Superior temporal gyrus (tissue), 1 donor: Measurements from ENCODE around the gene TMPRSS11E.
"Not testable (repeated sequence)": the region's sequence is repeated elsewhere in the genome, so short reads cannot be mapped to it uniquely, and the experiment has no call there.

Experiments used
- DNase-seq: peaks from one replicate; pipeline ENCODE4 v3.0.0-alpha.2; 2016; ENCODE audit errors: extremely low spot score

The TMPRSS11E gene, protein sequence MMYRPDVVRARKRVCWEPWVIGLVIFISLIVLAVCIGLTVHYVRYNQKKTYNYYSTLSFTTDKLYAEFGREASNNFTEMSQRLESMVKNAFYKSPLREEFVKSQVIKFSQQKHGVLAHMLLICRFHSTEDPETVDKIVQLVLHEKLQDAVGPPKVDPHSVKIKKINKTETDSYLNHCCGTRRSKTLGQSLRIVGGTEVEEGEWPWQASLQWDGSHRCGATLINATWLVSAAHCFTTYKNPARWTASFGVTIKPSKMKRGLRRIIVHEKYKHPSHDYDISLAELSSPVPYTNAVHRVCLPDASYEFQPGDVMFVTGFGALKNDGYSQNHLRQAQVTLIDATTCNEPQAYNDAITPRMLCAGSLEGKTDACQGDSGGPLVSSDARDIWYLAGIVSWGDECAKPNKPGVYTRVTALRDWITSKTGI

GRCh38 chr4:68447201-68447600, at the start of gene TMPRSS11E:
TSS of gene TMPRSS11E (plus strand) at chr4:68447463. CDS start at chr4:68447513, 50 bp downstream.
- no peak for DNase-seq

GRCh38 chr4:68399306-68399705, 48.0 kb upstream of the TMPRSS11E start:
- DNase-seq, result no peak

DNA sequence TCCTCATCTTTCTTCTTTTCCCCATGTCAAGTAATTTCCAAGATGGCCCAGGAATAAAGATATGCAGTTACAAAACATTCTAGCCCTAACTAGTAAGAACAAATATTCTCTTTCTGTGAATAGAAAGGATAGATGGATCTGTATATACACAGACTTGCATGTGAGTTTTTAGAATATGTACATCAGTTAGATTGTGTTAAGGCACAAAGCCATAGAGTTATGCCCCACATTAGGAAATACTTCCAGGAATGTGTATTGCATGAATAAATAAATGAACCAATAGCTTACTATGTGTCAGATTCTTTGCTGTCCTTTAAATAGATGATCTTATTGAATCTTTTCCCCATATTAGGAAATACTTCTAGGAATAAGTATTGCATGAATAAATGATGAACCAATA, 46.0 kb upstream of the TMPRSS11E start:
- DNase-seq, result no peak

DNA sequence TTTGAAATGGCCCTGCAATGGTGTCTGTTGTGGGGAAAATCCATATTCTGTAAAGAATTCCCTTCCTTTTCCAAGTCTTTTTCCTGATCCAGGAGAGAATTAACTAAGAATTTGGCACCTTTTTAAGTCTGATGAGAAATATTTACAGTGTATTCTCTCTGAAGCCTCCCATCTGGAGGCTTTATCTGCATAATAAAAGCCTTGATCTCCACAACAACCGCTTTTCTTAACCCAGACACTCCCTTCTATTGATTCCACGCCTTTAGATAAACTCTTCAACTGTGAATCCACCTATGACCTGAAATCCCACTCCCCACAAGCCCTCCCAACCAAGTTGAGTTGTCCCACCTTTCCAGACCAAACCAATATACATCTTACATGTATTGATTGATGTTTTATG, 43.1 kb upstream of the TMPRSS11E start:
- no peak for DNase-seq

GRCh38 chr4:68405718-68406478, 41.4 kb upstream of the TMPRSS11E start:
- DNase-seq, result not testable (repeated sequence)

DNA sequence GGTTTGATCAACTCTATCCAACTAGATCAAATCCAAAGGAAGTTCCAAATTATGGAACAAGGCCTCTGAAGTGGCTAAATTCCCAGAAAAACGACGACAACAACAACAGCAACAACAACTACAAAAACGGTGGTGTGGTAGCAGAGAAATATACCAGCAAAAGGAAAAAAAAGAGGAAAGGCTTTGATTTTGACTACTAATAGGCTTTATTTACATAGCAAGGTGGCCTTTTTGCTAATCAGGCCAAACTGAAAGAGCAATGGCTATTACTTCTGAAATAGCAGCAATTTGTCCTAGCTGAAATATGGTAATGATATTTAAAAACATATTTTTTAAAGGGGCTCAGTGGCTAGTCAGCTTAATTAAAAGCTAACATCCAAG, 40.8 kb upstream of the TMPRSS11E start:
- no peak for DNase-seq

DNA sequence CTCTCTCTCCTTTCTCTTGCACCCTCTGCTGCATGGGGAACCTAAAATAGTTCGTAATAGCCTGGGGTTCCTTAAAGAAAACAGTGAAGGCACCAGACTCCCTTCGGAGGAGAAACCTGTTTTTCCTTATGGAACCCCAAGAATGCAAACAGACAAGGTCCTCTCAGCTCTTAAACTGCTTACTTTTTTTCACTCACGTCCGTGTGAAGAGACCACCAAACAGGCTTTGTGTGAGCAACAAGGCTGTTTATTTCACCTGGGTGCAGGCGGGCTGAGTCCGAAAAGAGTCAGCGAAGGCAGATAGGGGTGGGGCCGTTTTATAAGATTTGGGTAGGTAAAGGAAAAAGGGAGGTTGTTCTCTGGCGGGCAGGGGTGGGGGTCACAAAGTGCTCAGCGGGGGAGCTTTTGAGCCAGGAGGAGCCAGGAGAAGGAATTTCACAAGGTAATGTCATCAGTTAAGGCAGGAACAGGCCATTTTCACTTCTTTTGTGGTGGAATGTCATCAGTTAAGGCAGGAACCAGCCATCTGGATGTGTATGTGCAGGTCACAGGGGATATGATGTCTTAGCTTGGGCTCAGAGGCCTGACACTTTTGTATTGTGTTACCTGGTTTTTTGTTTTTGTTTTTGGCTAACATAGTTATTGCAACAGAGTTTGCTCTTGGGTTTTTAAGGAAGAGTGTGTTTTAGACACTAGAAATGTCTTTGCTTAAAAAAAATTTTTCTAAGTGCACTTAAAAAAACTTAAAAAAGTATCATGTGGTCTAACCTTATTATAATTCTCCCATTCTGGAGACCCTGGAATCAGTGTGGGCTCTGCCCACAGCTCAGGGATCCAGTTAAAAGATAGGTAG, 40.0 kb upstream of the TMPRSS11E start:
- not testable (repeated sequence) for DNase-seq

- no peak for DNase-seq
These were observed 39.4 kb upstream of the TMPRSS11E start for GRCh38 chr4:68407868-68408190.

GRCh38 chr4:68410149-68410548, 37.1 kb upstream of the TMPRSS11E start:
- DNase-seq, result no peak

DNA sequence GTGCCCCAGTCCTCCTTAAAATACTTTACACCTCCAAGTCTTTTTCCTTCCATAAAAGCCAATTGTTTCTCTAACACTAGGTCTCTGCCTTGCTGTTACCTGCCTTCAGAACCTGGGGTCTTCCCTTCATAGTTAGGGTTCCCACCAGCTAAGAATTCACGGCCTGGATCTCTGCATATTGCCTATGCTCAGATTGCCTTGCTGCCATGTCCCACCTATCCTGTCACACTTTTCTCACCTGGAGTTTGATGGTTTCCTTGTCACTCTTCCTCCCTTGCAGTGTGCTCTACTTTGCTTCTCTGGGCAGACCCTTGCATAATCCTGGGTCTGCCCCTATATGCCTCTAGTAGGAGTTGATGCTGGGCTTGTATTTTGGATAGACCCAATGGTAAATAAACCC, 36.6 kb upstream of the TMPRSS11E start:
- no peak for DNase-seq

DNA sequence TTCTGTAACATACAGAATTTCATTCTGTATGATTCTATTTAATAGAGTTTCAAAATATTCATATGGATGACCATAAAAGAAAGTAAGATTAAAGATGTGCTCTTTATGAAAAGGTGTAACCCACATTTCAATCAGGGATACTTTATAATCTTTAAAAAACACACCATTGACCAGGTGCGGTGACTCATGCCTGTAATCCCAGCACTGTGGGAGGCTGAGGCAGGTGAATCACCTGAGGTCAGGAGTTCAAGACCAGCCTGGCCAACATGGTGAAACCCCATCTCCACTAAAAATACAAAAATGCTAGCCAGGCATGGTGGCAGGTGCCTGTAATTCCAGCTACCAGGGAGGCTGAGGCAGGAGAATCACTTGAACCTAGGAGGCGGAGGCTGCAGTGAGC, 35.2 kb upstream of the TMPRSS11E start:
- not testable (repeated sequence) for DNase-seq

- DNase-seq, result no peak
These were observed 30.7 kb upstream of the TMPRSS11E start for GRCh38 chr4:68416591-68416990.

GRCh38 chr4:68426516-68426915, 20.7 kb upstream of the TMPRSS11E start:
- DNase-seq, result no peak

DNA sequence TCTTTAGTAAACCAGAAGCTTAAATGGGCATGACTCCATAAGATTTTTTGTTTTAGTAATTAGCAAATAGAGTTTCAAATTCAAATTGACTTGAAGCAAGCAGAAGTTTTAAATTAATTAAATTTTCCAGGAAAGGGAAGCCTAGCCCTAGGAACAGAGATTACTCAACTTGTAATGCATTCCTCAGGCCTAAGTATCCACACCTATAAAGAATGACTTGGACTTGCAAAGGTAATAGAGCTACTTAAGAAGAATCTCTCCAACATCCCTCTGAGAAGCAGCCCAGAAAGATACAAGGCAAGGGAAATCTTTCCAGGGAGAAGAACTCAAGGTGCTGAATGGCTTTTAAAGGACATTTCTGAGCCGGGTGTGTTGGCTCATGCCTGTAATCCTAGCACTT, 16.9 kb upstream of the TMPRSS11E start:
- no peak for DNase-seq

DNA sequence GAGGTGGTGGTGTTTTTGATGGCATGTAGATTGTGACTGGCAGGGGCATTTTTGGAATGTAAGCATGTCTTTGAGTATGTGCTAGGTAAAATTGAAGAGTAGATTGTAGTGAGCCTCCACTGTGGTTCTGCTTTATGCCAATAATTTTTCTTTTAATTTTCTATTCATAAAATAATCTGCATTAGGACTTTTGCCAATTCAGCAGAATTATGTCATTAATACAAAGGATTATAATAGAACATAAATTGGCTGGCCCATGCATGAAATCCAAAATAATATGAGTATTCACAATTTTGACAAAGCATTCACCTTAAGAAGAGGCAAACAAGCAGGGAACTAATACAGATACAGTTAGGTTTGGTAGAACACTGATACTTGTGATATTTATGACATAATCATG, 14.9 kb upstream of the TMPRSS11E start:
- no peak for DNase-seq

- no peak for DNase-seq
These were observed 13.7 kb upstream of the TMPRSS11E start for GRCh38 chr4:68433582-68433981.

- no peak for DNase-seq
These were observed 13.0 kb upstream of the TMPRSS11E start for GRCh38 chr4:68434277-68434676.

DNA sequence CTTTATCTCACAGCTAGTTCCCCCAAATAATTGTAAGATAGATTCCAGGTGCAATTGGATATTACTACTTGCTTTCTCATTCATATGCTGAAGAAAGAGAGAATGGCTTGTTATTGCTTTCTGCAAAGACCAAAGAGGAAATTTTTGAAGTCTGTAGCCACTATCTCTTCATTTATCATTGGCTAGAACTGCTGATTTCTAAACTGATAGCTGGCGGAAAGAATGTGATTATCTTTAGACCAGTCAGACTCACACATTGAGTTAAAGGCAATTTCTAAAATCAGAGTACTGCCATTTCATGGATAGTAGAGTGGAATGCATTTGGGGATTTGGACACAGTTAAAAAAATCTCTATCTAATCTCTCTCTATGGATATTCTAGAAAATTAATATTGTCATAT, 12.4 kb upstream of the TMPRSS11E start:
- DNase-seq, result no peak

DNA sequence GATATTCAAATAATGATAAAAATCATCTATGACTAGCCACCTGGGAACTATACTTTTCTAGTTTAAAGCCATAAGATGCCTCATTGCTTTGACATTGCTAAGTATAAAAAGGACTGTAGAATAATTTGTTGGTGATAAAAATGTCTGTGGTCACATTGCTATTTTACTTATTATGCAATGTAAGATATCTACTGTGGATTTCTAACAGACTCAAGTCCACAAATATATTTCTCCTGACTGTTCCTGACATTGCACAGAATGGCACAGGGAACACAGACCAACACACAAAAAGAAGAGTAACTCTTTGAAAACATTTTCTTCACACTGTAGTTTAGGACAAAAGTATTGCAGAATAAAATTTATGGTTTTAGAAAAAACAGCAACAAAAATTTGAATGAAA, 2.2 kb upstream of the TMPRSS11E start:
- DNase-seq, result no peak

GRCh38 chr4:68451246-68452211, 4.3 kb downstream of the TMPRSS11E start:
- no peak for DNase-seq

DNA sequence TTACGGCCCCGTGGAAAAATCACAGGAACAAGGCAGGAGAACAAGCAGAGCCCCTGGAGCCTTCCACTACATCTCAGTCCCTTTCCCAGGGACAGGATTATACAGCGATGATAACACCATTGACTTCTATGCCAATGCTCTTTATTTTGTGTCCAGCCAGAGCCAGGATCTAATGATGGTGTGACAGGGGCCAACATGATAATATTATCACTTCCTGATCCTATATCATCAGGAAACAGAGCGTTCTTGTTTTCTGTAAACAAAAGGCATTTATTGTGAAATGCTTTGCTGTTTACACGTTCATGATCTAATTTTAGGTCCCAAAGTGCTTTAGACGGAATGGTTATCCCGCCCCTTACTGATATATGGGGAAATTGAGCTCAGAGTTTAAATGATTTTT, 12.8 kb downstream of the TMPRSS11E start:
- no peak for DNase-seq
